ENCODE measurements around the gene EPAS1. TPM values are rescaled to one million over a fixed set of nuclear protein-coding genes. Genes with fewer than 3 reads are reported as not detected.

Gene EPAS1
- total RNA-seq, 3 donors from 2014 or later, result 92.5 to 274 (median 229) TPM

DNA sequence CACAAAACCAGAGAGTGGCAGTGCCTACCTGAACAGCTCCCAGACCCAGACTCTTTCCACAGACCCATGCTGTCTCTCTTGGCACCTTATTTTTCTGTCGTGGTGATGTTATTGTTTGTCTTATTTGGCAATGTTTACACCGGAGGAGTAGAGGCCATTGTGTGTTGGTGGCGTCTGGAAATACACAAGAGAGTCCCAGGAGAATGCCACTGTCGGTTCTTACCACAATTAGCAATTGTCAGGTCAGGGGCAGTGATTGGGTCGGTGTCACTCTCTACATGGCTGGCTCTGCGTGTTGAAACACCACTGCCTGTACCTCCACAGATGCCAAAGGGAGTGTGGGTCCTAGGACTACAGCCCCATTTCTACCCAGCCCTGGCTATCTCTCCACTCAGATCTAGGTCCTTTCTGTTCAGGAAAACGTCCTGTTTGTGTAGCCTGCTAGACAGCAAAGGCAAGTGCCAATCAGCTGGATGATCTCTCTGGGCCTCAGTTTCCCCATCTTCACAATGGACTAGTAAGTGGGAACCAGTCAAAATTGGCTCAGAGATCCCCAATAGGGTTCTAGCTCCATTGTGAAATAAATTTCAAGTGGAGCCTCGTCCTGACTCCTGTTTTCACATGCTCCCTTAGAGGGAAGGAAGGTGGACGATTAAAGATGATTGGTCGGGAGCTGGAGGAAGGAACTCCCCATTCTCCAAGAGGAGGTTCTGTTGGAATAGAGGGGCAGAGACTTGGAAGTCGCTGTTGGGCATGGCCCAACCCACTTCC lies 17.0 kb downstream of the EPAS1 start:
- no peak for DNase-seq (ENCODE audit: low spot score in 2 of 2)

GRCh38 chr2:46315103-46315890 lies 18.1 kb downstream of the EPAS1 start:
- TF ChIP-seq POLR2A (IDR thresholded peaks at IDR 0.05) (peak; percentile 35), POLR2AphosphoS5 (IDR thresholded peaks at IDR 0.05) (peak; percentile 72 to 90 (median 89)), CTCF (IDR thresholded peaks at IDR 0.05) (no peak)
- DNase-seq (ENCODE audit: low spot score in 2 of 2), result peak; percentile 90 to 91
- Histone ChIP-seq H3K36me3 (no peaks in the 10 kb centered on the region), H3K9me3 (no peaks in the 10 kb centered on the region), H3K27ac (peak overlapping the region; percentile 80 to 88), H3K27me3 (no peaks in the 10 kb centered on the region), H3K4me3 (peak overlapping the region in 1 of 3 donors; percentile 4), H3K4me1 (peaks cover 0 to 2% of the 10 kb centered on the region in 2 donors)
- intact Hi-C loops (cut with DNase I; ENCODE audit: low total_unique reads), result no loop called here

More for the DNA sequence above, 17.0 kb downstream of the EPAS1 start:
- Histone ChIP-seq H3K9me3 (no peaks in the 10 kb centered on the region), H3K4me1 (no peaks in the 10 kb centered on the region), H3K4me3 (peak overlapping the region in 1 of 3 donors; percentile 4), H3K27ac (peak overlapping the region; percentile 80 to 88), H3K36me3 (no peaks in the 10 kb centered on the region), H3K27me3 (no peaks in the 10 kb centered on the region)
- no peak for TF ChIP-seq POLR2A (IDR thresholded peaks at IDR 0.05)
- no peak for TF ChIP-seq CTCF (IDR thresholded peaks at IDR 0.05)
- TF ChIP-seq POLR2AphosphoS5 (IDR thresholded peaks at IDR 0.05), result no peak
- intact Hi-C loops (cut with DNase I; ENCODE audit: low total_unique reads), result no loop called here

- no peak for DNase-seq (ENCODE audit: low spot score in 2 of 2)
- Histone ChIP-seq H3K36me3 (no peaks in the 10 kb centered on the region), H3K4me1 (peaks cover 0 to 3% of the 10 kb centered on the region in 2 donors), H3K27me3 (no peaks in the 10 kb centered on the region), H3K4me3 (no peak overlapping the region), H3K27ac (no peak overlapping the region), H3K9me3 (no peaks in the 10 kb centered on the region)
- intact Hi-C loops (cut with DNase I; ENCODE audit: low total_unique reads), result no loop called here
- no peak for TF ChIP-seq POLR2A (IDR thresholded peaks at IDR 0.05)
- TF ChIP-seq POLR2AphosphoS5 (IDR thresholded peaks at IDR 0.05), result no peak
- TF ChIP-seq CTCF (IDR thresholded peaks at IDR 0.05), result no peak
Measured at GRCh38 chr2:46317094-46317486, 19.9 kb downstream of the EPAS1 start.

- H3K27me3 ChIP-seq, result no peaks in the 10 kb centered on the region
- intact Hi-C loops (cut with DNase I; ENCODE audit: low total_unique reads), result no loop called here
- H3K27ac ChIP-seq, result no peak overlapping the region
- DNase-seq (ENCODE audit: low spot score in 2 of 2), result no peak
- H3K4me3 ChIP-seq, result no peak overlapping the region
- H3K36me3 ChIP-seq, result no peaks in the 10 kb centered on the region
- H3K9me3 ChIP-seq, result no peaks in the 10 kb centered on the region
- peaks cover 0 to 3% of the 10 kb centered on the region in 2 donors for H3K4me1 ChIP-seq
- no peak for TF ChIP-seq POLR2AphosphoS5 (IDR thresholded peaks at IDR 0.05)
- no peak for TF ChIP-seq CTCF (IDR thresholded peaks at IDR 0.05)
- TF ChIP-seq POLR2A (IDR thresholded peaks at IDR 0.05), result no peak
Measured at GRCh38 chr2:46318579-46319460, 21.6 kb downstream of the EPAS1 start.

All from breast epithelium (tissue), 4 donors.